IPS-15b (cell line): ENCODE data around the gene NPFFR1.

Experiments used
- H3K27me3 ChIP-seq: one replicate; pipeline ENCODE4 v1.6.1; 2013; ENCODE audit warnings: low read length; ENCODE audit not compliant: control insufficient read depth, insufficient read depth
- H3K36me3 ChIP-seq: one replicate; pipeline ENCODE4 v1.6.1; 2013; ENCODE audit warnings: low read length; ENCODE audit not compliant: control insufficient read depth, insufficient read depth
- H3K4me1 ChIP-seq: one replicate; pipeline ENCODE4 v1.6.1; 2013; ENCODE audit warnings: mild to moderate bottlenecking, low read length; ENCODE audit not compliant: control insufficient read depth, insufficient read depth
- H3K4me3 ChIP-seq: one replicate; pipeline ENCODE4 v1.5.1; 2013; ENCODE audit warnings: low read depth, low read length
- H3K9ac ChIP-seq: one replicate; pipeline ENCODE4 v1.6.1; 2013; ENCODE audit warnings: low read depth, mild to moderate bottlenecking, low read length
- H3K9me3 ChIP-seq: one replicate; pipeline ENCODE4 v1.6.1; 2013; ENCODE audit warnings: mild to moderate bottlenecking, low read length; ENCODE audit not compliant: control insufficient read depth, insufficient read depth

The NPFFR1 gene

DNA sequence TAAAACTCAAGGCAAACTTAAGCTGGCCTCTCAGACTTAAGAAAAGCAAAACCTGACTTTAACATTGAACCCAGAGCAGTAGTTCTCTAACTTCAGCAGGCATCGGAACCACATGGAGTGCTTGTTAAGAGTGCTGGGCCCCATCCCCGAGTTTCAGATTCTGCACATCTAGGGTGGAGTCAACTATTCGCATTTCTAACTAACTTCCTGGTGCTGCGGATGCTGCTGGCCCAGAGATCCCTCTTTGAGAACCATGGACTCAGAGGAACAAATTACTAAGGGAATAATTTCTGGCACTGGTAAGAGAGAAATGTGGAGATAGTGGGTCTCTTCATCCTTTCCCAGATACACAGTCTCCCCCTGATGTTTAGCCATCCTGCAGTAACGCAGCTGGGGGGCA is 14.6 kb upstream of the NPFFR1 start:
- Histone ChIP-seq H3K36me3 (peaks cover 3% of the 10 kb centered on the region), H3K9ac (no peak overlapping the region), H3K4me1 (peaks cover 2% of the 10 kb centered on the region), H3K27me3 (no peaks in the 10 kb centered on the region), H3K9me3 (no peaks in the 10 kb centered on the region), H3K4me3 (no peak overlapping the region)

DNA sequence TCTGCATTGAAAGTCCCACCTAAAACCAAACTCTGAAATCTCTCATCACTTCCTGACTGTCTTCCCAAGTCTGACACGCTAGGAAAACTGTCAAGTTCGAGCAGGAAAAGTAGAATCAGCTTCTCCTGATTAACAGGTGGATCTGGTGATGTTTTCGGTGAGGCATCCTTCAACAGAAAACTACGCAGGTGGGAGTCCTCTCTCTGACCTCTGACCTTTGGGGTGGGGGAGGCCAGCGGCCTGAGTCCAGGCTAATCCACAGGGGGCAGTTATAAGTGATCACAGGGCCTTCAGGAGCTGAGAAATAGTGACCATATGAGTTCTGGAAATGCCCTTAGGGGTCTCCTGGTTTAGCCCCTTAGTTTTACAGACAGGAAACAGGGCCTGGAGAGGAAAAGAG is 13.4 kb upstream of the NPFFR1 start:
- no peak overlapping the region for H3K9ac ChIP-seq
- no peaks in the 10 kb centered on the region for H3K27me3 ChIP-seq
- H3K4me3 ChIP-seq: no peak overlapping the region
- H3K4me1 ChIP-seq: peaks cover 2% of the 10 kb centered on the region
- H3K9me3 ChIP-seq: no peaks in the 10 kb centered on the region
- H3K36me3 ChIP-seq: peaks cover 3% of the 10 kb centered on the region

DNA sequence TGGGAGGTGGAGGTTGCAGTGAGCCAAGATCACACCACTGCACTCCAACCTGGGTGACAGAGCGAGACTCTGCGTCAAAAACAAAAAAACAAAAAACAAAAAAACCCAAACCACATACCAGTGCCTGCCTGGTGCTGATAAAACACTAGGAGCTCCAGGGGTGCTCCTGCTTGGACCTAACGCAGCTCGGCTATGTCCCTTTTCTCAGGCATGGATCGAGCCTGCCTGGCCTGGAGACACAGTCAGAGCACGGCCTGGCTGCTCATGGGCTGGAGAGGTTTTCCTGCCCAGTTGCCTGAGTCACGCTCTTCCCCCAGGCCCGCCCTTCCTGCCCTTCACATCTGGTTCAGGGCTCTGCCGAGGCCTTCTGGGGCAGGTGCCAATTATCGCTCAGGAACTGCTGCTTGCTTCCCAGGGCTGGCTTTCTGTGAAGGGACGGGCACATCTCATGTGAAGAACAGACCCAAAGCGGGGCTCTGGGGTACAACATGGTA is 12.6 kb upstream of the NPFFR1 start:
- Histone ChIP-seq H3K4me1 (peaks cover 2% of the 10 kb centered on the region), H3K4me3 (no peak overlapping the region), H3K9ac (no peak overlapping the region), H3K27me3 (no peaks in the 10 kb centered on the region), H3K9me3 (no peaks in the 10 kb centered on the region), H3K36me3 (peaks cover 3% of the 10 kb centered on the region)

DNA sequence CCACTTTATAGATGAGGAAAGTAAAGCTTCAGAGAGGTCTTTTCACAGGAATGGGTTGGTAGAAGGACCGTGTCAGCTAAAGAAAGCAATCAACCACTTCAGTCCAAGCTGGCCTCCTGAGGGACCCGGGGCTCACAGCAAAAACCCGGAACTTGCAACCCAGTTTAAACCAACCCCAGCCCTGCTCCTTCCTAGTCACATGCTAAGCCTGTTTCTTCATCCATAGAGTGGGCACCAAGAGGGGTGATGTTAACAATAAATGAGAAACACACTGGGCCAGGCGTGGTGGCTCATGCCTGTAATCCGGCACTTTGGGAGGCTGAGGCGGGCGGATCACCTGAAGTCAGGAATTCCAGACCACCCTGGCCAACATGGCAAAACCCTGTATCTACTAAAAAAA is 12.1 kb upstream of the NPFFR1 start:
- H3K4me1 ChIP-seq: peaks cover 2% of the 10 kb centered on the region
- no peaks in the 10 kb centered on the region for H3K9me3 ChIP-seq
- no peaks in the 10 kb centered on the region for H3K27me3 ChIP-seq
- no peak overlapping the region for H3K9ac ChIP-seq
- no peaks in the 10 kb centered on the region for H3K36me3 ChIP-seq
- no peak overlapping the region for H3K4me3 ChIP-seq

DNA sequence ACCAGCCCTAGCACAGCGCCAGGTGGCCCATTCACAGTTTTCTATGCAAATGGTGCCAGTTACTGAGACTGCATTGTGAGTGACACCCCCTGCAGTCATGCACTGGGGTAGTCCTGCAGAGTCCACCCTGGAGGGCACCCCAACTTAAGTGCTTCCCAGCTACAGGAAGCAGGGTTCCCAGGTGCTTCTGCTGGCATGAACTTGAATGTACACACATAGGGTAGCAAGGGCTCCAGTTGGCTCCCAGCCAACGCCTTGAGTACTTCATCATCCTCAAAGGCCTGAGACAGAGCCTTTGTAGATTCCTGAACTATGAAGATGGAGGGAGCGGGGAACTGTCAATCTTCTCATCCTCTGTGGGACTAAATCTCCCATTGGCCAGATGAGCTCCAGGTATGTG is 11.5 kb upstream of the NPFFR1 start:
- H3K9ac ChIP-seq: no peak overlapping the region
- H3K4me3 ChIP-seq: no peak overlapping the region
- H3K27me3 ChIP-seq: no peaks in the 10 kb centered on the region
- no peaks in the 10 kb centered on the region for H3K36me3 ChIP-seq
- peaks cover 2% of the 10 kb centered on the region for H3K4me1 ChIP-seq
- H3K9me3 ChIP-seq: no peaks in the 10 kb centered on the region

DNA sequence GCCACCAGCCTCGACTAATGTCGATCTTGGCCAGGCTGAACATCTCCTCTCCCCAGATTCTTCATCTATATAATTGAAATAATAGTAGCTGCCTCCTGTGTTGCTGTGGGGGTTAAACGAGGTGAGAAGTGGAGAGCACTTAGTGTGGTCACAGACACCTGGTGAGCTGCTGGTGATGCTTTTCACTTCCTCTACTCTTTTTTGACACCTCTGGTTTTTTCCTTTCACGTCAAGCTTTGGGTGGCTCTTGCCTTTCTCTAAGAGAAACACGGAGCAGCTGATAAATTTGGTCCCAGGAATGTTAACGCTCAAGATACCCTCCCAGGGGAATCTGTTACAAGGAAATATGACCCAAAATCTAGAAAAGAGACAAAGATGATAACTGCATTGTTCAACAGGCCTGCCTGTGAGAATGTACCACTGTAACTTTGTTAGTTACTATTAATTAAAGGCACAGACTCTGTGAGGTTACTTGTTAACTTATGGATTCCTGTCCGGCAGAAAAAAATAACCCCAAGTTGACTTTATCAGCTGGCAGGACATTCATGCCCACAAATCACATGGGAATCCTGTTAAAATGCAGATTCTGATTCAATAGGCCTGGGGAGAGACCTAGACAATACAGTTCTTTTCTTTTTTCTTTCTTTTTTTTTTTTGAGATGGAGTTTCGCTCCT is 9.5 kb upstream of the NPFFR1 start:
- Histone ChIP-seq H3K9ac (no peak overlapping the region), H3K4me1 (peaks cover 2% of the 10 kb centered on the region), H3K27me3 (no peaks in the 10 kb centered on the region), H3K9me3 (no peaks in the 10 kb centered on the region), H3K36me3 (no peaks in the 10 kb centered on the region), H3K4me3 (no peak overlapping the region)

DNA sequence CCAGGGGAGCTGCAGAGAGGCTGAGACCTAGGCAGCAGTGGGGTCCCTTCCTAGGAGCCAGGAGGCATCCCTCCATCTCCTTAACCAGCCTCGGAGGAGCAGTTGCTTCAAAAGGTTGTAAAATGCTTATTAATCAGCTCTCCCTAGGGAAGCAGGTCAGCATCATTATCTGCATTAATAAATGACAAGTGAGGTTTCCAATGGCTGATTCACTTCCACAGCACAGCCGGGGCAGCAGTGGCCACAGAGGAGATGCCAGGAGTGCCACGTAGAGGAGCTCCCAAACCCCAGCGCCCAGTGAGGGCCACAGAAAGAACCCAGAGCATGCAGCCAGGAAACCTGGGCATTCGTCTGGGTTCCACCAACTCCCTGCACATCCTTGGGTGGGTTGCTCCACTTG is 8.2 kb upstream of the NPFFR1 start:
- Histone ChIP-seq H3K9ac (no peak overlapping the region), H3K4me3 (no peak overlapping the region), H3K36me3 (no peaks in the 10 kb centered on the region), H3K27me3 (no peaks in the 10 kb centered on the region), H3K4me1 (peaks cover 2% of the 10 kb centered on the region), H3K9me3 (no peaks in the 10 kb centered on the region)

DNA sequence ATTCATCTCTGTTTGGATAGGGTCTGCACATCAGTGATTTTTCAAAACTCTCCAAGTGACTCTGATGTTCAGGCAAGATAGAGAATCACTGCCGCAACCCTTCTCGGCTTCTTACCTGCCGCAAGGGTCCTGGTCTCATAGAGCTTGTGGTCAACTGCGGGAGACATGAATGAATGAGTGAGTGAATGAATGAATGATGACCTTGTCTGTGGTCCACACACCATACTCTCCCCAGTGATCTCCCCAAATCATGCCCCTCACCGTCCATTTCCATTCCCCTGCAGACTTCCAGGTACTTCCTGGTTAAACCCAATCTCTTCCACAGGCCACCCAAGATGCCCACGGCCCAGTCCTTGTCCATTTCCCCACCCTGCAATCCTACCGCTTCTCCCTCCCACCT is 5.9 kb upstream of the NPFFR1 start:
- H3K9ac ChIP-seq: no peak overlapping the region
- peaks cover 9% of the 10 kb centered on the region for H3K27me3 ChIP-seq

DNA sequence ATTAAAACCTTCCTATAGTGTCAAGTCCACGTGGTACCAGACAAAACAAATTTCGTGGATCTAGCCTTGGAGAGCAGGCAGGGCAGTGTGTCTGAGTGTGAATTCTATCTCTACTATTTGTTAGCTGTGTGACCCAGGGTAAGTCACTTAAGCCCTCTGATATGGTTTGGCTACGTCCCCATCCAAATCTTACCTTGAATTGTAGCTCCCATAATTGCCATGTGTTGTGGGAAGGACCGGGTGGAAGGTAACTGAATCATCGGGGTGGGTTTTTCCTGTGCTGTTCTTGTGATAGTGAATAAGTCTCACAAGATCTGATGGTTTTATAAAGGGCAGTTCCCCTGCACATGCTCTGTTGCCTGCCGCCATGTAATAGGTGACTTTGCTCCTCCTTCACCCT is 2.8 kb upstream of the NPFFR1 start:
- no peak overlapping the region for H3K4me3 ChIP-seq
- H3K27me3 ChIP-seq: peaks cover 38% of the 10 kb centered on the region
- no peaks in the 10 kb centered on the region for H3K4me1 ChIP-seq
- no peak overlapping the region for H3K9ac ChIP-seq
- H3K36me3 ChIP-seq: no peaks in the 10 kb centered on the region
- no peaks in the 10 kb centered on the region for H3K9me3 ChIP-seq

More for the DNA sequence above, 5.9 kb upstream of the NPFFR1 start:
- Histone ChIP-seq H3K9me3 (no peaks in the 10 kb centered on the region), H3K36me3 (no peaks in the 10 kb centered on the region), H3K4me3 (no peak overlapping the region), H3K4me1 (no peaks in the 10 kb centered on the region)

DNA sequence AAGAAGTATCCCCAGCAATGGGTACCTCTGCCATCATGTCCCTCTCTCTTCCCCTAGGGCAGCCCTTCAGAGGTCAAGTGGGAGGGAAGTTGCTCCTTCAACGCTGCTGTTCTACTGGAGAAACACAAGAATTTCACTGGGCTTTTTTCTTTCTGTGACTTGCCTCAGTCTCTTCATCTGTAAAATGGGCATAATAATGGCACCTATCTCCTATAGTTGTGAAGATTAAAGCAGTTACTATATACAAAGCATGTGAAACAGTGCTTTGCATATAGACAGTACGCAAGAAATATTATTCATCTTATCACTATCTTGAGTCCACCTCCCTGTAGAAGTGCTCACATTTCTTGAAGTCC is 1.6 kb upstream of the NPFFR1 start:
- Histone ChIP-seq H3K9ac (no peak overlapping the region), H3K4me1 (no peaks in the 10 kb centered on the region), H3K36me3 (no peaks in the 10 kb centered on the region), H3K4me3 (no peak overlapping the region), H3K27me3 (peaks cover 47% of the 10 kb centered on the region), H3K9me3 (no peaks in the 10 kb centered on the region)

DNA sequence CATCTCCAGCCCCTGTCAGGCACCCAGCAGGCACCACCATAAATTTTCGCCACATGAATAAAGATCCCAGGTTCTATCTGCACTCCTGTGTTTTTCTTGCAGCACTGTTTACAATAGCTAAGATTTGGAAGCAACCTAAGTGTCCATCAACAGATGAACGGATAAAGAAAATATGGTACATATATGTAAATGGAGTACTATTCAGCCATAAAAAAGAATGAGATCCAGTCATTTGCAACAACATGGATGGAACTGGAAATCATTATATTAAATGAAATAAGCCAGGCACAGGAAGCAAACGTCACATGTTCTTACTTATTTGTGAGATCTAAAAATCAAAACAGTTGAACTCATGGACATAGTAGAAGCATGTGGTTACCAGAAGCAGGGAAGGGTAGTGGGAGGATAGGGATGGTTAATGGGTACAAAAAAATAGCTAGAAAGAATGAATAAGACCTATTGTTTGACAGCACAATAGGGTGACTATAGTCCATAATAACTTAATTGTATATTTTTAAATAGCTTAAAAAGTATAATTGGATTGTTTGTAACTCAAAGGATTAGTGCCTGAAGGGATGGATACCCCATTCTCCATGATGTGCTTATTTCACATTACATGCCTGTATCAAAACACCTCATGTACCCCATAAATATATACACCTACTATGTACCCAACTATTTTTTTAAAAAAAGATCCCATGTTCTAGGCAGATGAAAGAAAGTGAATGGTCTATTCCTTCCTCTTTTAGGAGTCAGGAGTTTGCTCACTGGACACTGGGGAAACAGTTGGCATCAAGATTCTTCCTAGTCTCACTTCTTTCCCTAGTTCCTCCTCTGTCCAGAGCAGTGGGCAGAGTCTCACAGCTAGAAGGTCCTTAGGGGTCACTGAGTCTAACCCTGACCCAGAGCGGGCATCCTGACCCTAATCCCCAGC is 1.0 kb upstream of the NPFFR1 start:
- Histone ChIP-seq H3K9ac (no peak overlapping the region), H3K36me3 (no peaks in the 10 kb centered on the region), H3K9me3 (no peaks in the 10 kb centered on the region), H3K27me3 (peaks cover 50% of the 10 kb centered on the region), H3K4me3 (no peak overlapping the region), H3K4me1 (no peaks in the 10 kb centered on the region)

DNA sequence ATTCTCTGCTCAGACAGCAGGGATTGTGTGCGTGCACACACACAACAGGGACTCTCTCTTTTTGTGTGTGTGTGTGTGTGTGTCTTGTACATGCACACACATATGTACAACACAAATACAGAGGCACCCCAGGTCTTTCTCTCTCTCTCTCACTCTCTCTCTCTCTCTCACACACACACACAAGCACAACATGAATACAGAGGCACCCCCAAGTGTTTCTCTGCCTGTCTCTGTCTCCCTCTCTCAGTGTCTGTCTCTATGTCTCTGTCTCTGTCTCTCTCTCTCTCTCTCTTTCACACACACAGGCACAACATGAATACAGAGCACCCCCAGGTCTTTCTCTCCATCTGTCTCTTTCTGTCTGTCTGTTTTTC is 746 bp downstream of the NPFFR1 start:
- Histone ChIP-seq H3K9ac (no peak overlapping the region), H3K4me3 (peak overlapping the region; percentile 62)

More for the DNA sequence above, 746 bp downstream of the NPFFR1 start:
- peaks cover 50% of the 10 kb centered on the region for H3K27me3 ChIP-seq
- H3K4me1 ChIP-seq: no peaks in the 10 kb centered on the region
- no peaks in the 10 kb centered on the region for H3K9me3 ChIP-seq
- no peaks in the 10 kb centered on the region for H3K36me3 ChIP-seq
